ENCODE measurements around the gene CPT2.
A peak's percentile ranks its signal among the peaks of the same experiment; 100 is the strongest.

Gene CPT2

DNA sequence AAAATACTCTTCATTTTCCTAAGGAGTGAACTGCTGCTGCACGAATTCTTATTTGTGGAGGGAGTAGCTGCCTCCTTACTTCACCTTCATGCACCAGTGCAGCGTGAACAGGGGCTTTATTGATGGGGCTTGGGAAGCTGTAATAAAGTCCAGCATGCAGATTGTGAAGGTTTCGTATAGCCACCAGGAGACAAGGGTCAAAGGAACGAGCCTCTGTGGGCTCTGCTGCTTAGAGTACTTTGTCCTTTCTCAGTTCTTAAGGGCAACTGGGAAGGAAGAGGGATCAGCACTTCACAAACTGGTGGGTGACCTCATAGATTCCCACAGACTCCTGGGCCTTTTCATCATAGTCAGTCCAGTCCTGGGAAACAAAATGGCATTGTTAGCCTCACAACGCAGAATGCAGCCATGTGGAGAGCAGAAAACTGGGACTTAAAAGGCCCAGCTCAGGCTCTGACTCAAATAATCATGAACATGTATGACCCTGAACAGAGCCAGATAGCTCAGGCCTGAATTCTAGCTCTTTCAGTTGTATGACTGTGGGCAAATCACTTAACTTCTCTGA is 17.8 kb downstream of the CPT2 start:
- no peak overlapping the region for H3K18ac ChIP-seq (ENCODE audit: low read length)
- no peak overlapping the region for H3K23ac ChIP-seq (ENCODE audit: low read depth, low read length, poor library complexity)
- WGBS, 2 donors (ENCODE audit: extremely low coverage in 2 of 2, insufficient read length in 2 of 2, insufficient replicate concordance in 1 of 2): no CpG with 5 or more reads among the region's 5 CpGs
- no peak overlapping the region for H2AFZ ChIP-seq (ENCODE audit: low read length)
- H3K27ac ChIP-seq (replicated peaks; ENCODE audit: low read length): no peak overlapping the region
- H2BK15ac ChIP-seq (ENCODE audit: low read length): no peak overlapping the region
- H3K4me1 ChIP-seq (ENCODE audit: control insufficient read depth in 2 of 2, insufficient read depth in 1 of 2, low read depth in 1 of 2, low read length in 2 of 2): peaks cover 0 to 2% of the 10 kb centered on the region in 2 donors
- H3K36me3 ChIP-seq (replicated peaks in 1 of 2; ENCODE audit: control insufficient read depth in 2 of 2, insufficient read depth in 2 of 2, low read length in 2 of 2): peaks cover 36 to 93% of the 10 kb centered on the region in 2 donors
- H3K4ac ChIP-seq (ENCODE audit: low read length): no peak overlapping the region
- peaks cover 3% of the 10 kb centered on the region for H3K79me1 ChIP-seq (ENCODE audit: low read depth, low read length)
- no peak overlapping the region for H3K4me2 ChIP-seq (ENCODE audit: insufficient read depth, low read length, poor library complexity, severe bottlenecking)
- H2BK120ac ChIP-seq (ENCODE audit: low read depth, low read length): no peak overlapping the region
- DNase-seq (ENCODE audit: low spot score): no peak
- no peak overlapping the region for H3K4me3 ChIP-seq (ENCODE audit: low read length in 2 of 2)
- no peak overlapping the region for H3K14ac ChIP-seq (ENCODE audit: low read length)
- H3K9me3 ChIP-seq (replicated peaks in 1 of 2; ENCODE audit: control insufficient read depth in 2 of 2, insufficient read depth in 1 of 2, low read depth in 1 of 2, low read length in 2 of 2): no peaks in the 10 kb centered on the region
- H3K9ac ChIP-seq (ENCODE audit: low read depth, low read length, poor library complexity): no peak overlapping the region
- no peak overlapping the region for H2AK5ac ChIP-seq (ENCODE audit: low read depth, low read length)
- no peak overlapping the region for H4K8ac ChIP-seq (ENCODE audit: low read depth, low read length)
- H2BK5ac ChIP-seq (ENCODE audit: low read length): no peak overlapping the region
- H2BK12ac ChIP-seq (ENCODE audit: low read length): no peak overlapping the region
- no peaks in the 10 kb centered on the region for H3K27me3 ChIP-seq (ENCODE audit: control insufficient read depth in 3 of 3, insufficient read depth in 3 of 3, low read depth in 1 of 3, low read length in 3 of 3)
- no peak overlapping the region for H4K91ac ChIP-seq (ENCODE audit: low read depth, low read length, poor library complexity)

DNA sequence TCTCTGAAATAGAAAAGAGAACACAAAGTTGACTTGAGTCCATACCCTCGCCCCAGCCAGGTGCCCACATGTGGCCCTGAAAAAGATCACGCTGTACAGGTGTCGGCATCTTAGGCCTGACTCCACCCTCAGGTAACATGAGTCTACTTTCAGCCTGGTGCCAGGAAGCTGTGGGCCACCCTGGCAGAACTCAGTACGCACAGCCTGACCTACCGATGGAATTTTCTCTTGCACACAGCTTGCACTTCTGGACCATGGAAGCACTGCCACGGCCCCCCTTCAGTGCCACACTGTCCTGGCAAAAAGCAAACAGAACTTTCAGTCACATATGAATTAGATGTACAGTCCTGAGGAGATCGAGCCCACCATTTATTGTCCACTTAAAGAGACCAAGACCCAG is 21.6 kb downstream of the CPT2 start:
- Histone ChIP-seq H2BK120ac (ENCODE audit: low read depth, low read length) (no peak overlapping the region), H3K23ac (ENCODE audit: low read depth, low read length, poor library complexity) (no peak overlapping the region), H2AK5ac (ENCODE audit: low read depth, low read length) (no peak overlapping the region), H4K8ac (ENCODE audit: low read depth, low read length) (no peak overlapping the region), H3K9me3 (replicated peaks in 1 of 2; ENCODE audit: control insufficient read depth in 2 of 2, insufficient read depth in 1 of 2, low read depth in 1 of 2, low read length in 2 of 2) (no peaks in the 10 kb centered on the region), H3K4me2 (ENCODE audit: insufficient read depth, low read length, poor library complexity, severe bottlenecking) (no peak overlapping the region), H3K4ac (ENCODE audit: low read length) (no peak overlapping the region), H2BK12ac (ENCODE audit: low read length) (no peak overlapping the region), H2AFZ (ENCODE audit: low read length) (no peak overlapping the region), H3K18ac (ENCODE audit: low read length) (no peak overlapping the region), H3K36me3 (replicated peaks in 1 of 2; ENCODE audit: control insufficient read depth in 2 of 2, insufficient read depth in 2 of 2, low read length in 2 of 2) (peaks cover 21 to 57% of the 10 kb centered on the region in 2 donors), H3K4me1 (ENCODE audit: control insufficient read depth in 2 of 2, insufficient read depth in 1 of 2, low read depth in 1 of 2, low read length in 2 of 2) (peaks cover 6 to 8% of the 10 kb centered on the region in 2 donors), H3K79me1 (ENCODE audit: low read depth, low read length) (peaks cover 5% of the 10 kb centered on the region), H4K91ac (ENCODE audit: low read depth, low read length, poor library complexity) (no peak overlapping the region), H3K27me3 (ENCODE audit: control insufficient read depth in 3 of 3, insufficient read depth in 3 of 3, low read depth in 1 of 3, low read length in 3 of 3) (no peaks in the 10 kb centered on the region), H3K27ac (replicated peaks; ENCODE audit: low read length) (no peak overlapping the region), H3K9ac (ENCODE audit: low read depth, low read length, poor library complexity) (no peak overlapping the region), H3K4me3 (ENCODE audit: low read length in 2 of 2) (no peak overlapping the region), H3K14ac (ENCODE audit: low read length) (no peak overlapping the region), H2BK5ac (ENCODE audit: low read length) (no peak overlapping the region), H2BK15ac (ENCODE audit: low read length) (no peak overlapping the region)
- DNase-seq (ENCODE audit: low spot score): no peak
- no CpG with 5 or more reads among the region's 7 CpGs for whole genome bisulfite sequencing, 2 donors (ENCODE audit: extremely low coverage in 2 of 2, insufficient read length in 2 of 2, insufficient replicate concordance in 1 of 2)

DNA sequence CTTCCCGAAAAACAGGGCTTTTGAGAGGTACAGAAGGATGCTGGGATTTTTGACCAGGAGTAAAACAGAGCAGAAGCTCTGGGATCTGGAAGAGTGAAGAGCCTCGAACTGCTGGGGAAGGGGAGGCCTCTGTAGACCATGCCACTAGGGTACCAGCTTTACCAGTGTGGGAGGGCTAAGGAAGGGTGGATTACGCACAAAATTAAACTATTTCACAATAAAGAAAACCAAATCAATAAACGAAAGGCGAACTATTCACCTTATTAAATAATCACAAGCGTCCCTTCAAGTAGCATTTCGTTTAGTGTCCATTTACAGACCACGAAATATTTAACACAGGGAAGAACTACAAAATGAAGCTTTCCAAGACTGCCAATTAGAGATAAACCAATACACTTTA is 23.1 kb downstream of the CPT2 start:
- H2BK5ac ChIP-seq (ENCODE audit: low read length): no peak overlapping the region
- no peaks in the 10 kb centered on the region for H3K9me3 ChIP-seq (replicated peaks in 1 of 2; ENCODE audit: control insufficient read depth in 2 of 2, insufficient read depth in 1 of 2, low read depth in 1 of 2, low read length in 2 of 2)
- H2BK120ac ChIP-seq (ENCODE audit: low read depth, low read length): no peak overlapping the region
- no peak for DNase-seq (ENCODE audit: low spot score)
- peaks cover 6 to 8% of the 10 kb centered on the region in 2 donors for H3K4me1 ChIP-seq (ENCODE audit: control insufficient read depth in 2 of 2, insufficient read depth in 1 of 2, low read depth in 1 of 2, low read length in 2 of 2)
- WGBS, 2 donors (ENCODE audit: extremely low coverage in 2 of 2, insufficient read length in 2 of 2, insufficient replicate concordance in 1 of 2): no CpG with 5 or more reads among the region's 8 CpGs
- H2BK12ac ChIP-seq (ENCODE audit: low read length): no peak overlapping the region
- no peak overlapping the region for H4K91ac ChIP-seq (ENCODE audit: low read depth, low read length, poor library complexity)
- no peak overlapping the region for H2BK15ac ChIP-seq (ENCODE audit: low read length)
- H3K9ac ChIP-seq (ENCODE audit: low read depth, low read length, poor library complexity): no peak overlapping the region
- no peak overlapping the region for H3K23ac ChIP-seq (ENCODE audit: low read depth, low read length, poor library complexity)
- peak overlapping the region; percentile 91 to 98 for H3K4me3 ChIP-seq (ENCODE audit: low read length in 2 of 2)
- H2AFZ ChIP-seq (ENCODE audit: low read length): peak overlapping the region; percentile 99
- H3K27me3 ChIP-seq (ENCODE audit: control insufficient read depth in 3 of 3, insufficient read depth in 3 of 3, low read depth in 1 of 3, low read length in 3 of 3): no peaks in the 10 kb centered on the region
- peaks cover 5% of the 10 kb centered on the region for H3K79me1 ChIP-seq (ENCODE audit: low read depth, low read length)
- H3K36me3 ChIP-seq (replicated peaks in 1 of 2; ENCODE audit: control insufficient read depth in 2 of 2, insufficient read depth in 2 of 2, low read length in 2 of 2): peaks cover 14 to 43% of the 10 kb centered on the region in 2 donors
- H3K14ac ChIP-seq (ENCODE audit: low read length): no peak overlapping the region
- H4K8ac ChIP-seq (ENCODE audit: low read depth, low read length): no peak overlapping the region
- peak overlapping the region; percentile 31 for H3K4me2 ChIP-seq (ENCODE audit: insufficient read depth, low read length, poor library complexity, severe bottlenecking)
- H3K27ac ChIP-seq (replicated peaks; ENCODE audit: low read length): no peak overlapping the region
- no peak overlapping the region for H3K18ac ChIP-seq (ENCODE audit: low read length)
- H2AK5ac ChIP-seq (ENCODE audit: low read depth, low read length): no peak overlapping the region
- no peak overlapping the region for H3K4ac ChIP-seq (ENCODE audit: low read length)

- Histone ChIP-seq H4K8ac (ENCODE audit: low read depth, low read length) (peak within 1 kb of the TSS; percentile 98), H4K91ac (ENCODE audit: low read depth, low read length, poor library complexity) (peak within 1 kb of the TSS; percentile 56), H2AFZ (ENCODE audit: low read length) (peak within 1 kb of the TSS; percentile 99), H3K27ac (replicated peaks; ENCODE audit: low read length) (peak within 1 kb of the TSS; percentile 95), H3K18ac (ENCODE audit: low read length) (peak within 1 kb of the TSS; percentile 99), H2BK120ac (ENCODE audit: low read depth, low read length) (no peak within 1 kb of the TSS), H3K4me2 (ENCODE audit: insufficient read depth, low read length, poor library complexity, severe bottlenecking) (peak within 1 kb of the TSS; percentile 76), H3K23ac (ENCODE audit: low read depth, low read length, poor library complexity) (peak within 1 kb of the TSS; percentile 99), H3K36me3 (replicated peaks in 1 of 2; ENCODE audit: control insufficient read depth in 2 of 2, insufficient read depth in 2 of 2, low read length in 2 of 2) (peaks cover 14 to 36% of the 10 kb centered on the region in 2 donors), H3K27me3 (ENCODE audit: control insufficient read depth in 3 of 3, insufficient read depth in 3 of 3, low read depth in 1 of 3, low read length in 3 of 3) (no peaks in the 10 kb centered on the region), H3K79me1 (ENCODE audit: low read depth, low read length) (peaks cover 5% of the 10 kb centered on the region), H3K4me1 (ENCODE audit: control insufficient read depth in 2 of 2, insufficient read depth in 1 of 2, low read depth in 1 of 2, low read length in 2 of 2) (peaks cover 6 to 8% of the 10 kb centered on the region in 2 donors), H2BK12ac (ENCODE audit: low read length) (no peak within 1 kb of the TSS), H2BK15ac (ENCODE audit: low read length) (peak within 1 kb of the TSS; percentile 88), H2BK5ac (ENCODE audit: low read length) (peak within 1 kb of the TSS; percentile 98), H2AK5ac (ENCODE audit: low read depth, low read length) (peak within 1 kb of the TSS; percentile 83), H3K9ac (ENCODE audit: low read depth, low read length, poor library complexity) (peak within 1 kb of the TSS; percentile 97), H3K14ac (ENCODE audit: low read length) (peak within 1 kb of the TSS; percentile 98), H3K4me3 (ENCODE audit: low read length in 2 of 2) (peak within 1 kb of the TSS; percentile 91 to 98), H3K9me3 (replicated peaks in 1 of 2; ENCODE audit: control insufficient read depth in 2 of 2, insufficient read depth in 1 of 2, low read depth in 1 of 2, low read length in 2 of 2) (no peaks in the 10 kb centered on the region), H3K4ac (ENCODE audit: low read length) (peak within 1 kb of the TSS; percentile 38)
- DNase-seq (ENCODE audit: low spot score): peak; percentile 86
- WGBS, 2 donors (ENCODE audit: extremely low coverage in 2 of 2, insufficient read length in 2 of 2, insufficient replicate concordance in 1 of 2): no CpG with 5 or more reads among the region's 61 CpGs
These were observed 23.7 kb downstream of the CPT2 start, which contains the start of gene CZIB for GRCh38 chr1:53220171-53220961. Gene CZIB (minus strand): TSS chr1:53220634. CDS start chr1:53220575, 59 bp downstream.
